GOT3 (cell line): ENCODE measurements around the gene CYP4F22.

Experiments used
- DNase-seq: peaks from one replicate; lab custom pipeline; 2025; ENCODE audit warnings: mixed read lengths; lab: John Stamatoyannopoulos, UW

The CYP4F22 gene

DNA sequence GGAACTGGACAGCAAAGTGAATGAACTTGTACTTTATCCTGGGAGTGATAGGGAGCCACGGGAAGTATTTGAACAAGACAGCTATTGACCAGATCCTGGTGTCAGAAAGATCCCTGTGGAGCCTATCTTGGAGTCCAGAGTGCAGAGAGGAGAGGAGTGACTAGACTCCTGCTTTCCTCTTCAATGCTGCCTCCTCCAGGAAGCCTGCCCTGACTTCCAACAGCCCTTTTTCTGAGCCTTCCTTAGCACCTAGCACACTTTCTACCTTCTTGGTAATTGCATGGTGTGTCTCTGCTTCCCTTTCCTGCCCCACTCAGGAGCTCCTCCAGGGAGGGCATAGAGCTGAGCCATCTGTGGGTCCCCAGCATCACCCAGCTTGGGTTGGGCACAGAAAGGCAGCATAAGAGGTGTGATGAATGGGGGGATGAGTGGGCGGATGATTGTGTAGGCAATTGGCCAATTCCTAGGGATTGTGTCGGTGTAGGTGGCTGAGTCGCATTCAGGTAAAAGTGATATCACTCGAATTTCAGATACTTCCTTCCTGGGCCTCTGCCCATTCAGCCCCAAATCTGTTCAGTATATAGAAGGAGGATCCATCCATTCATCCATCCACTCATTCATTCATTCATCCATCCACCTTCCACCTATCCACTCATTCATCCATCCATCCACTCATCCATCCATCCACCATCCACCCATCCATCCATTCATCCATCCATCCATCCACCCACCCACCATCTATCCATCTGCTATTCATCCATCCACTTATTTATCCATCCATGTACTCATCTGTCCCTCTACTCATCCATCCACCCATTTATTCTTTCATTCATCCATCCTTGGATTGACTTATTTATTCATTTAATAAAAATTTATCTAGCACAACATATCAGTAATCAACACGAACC is 26.9 kb downstream of the CYP4F22 start:
- no peak for DNase-seq

DNA sequence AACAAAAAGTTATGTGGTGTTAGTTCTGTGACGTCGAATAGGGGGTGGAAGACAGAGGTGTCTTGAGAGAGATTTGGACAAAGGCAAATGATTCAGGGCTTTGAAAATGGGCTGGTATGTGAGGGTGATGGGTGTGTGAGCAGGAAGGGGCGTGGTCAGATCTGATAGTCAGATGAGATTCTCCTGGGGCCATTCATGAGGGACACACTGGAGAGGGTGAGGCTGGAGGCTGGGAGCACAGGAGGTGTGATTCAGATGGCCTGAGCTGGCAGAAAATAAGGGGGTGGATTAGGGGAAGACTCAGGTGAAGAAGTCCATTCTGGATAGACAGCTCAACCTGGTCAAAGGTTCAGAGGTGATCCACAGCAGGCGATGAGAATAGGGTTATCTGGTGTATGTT is 28.0 kb downstream of the CYP4F22 start:
- no peak for DNase-seq

DNA sequence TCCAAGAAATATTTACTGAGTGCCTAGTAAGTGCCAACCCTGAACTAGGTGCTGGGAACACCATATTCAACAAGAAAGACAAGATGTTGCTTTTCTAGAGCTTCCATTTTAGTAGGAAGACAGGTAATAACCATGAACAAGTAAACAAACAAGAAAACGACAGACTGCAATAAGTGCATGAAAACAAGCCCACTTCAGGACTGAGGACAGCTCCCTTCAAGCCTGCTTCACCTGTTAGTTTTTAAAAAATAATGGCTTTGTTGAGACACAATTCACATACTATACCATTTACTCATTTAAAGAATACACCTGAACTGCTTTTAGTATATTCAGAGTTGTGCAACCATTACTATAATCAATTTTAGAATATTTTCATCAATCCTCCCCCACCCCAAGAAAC is 30.4 kb downstream of the CYP4F22 start:
- no peak for DNase-seq

DNA sequence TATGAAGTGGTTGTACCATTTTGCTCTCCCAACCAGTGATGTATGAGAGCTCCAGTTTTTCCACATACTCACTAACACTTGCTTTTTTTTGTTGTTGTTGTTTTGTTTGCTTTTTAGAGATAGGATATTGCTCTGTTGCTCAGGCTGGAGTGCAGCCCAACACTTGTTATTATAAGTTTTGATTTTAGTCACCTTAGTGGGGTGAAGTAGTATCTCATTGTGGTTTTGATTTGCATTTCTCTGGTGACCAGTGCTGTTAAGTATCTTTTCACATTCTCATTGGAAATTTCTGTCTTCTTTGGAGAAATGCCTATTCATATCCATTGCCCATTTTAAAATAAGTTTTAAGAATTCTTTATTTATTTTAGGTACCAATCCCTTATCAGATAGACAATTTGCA is 31.3 kb downstream of the CYP4F22 start:
- DNase-seq: no peak

DNA sequence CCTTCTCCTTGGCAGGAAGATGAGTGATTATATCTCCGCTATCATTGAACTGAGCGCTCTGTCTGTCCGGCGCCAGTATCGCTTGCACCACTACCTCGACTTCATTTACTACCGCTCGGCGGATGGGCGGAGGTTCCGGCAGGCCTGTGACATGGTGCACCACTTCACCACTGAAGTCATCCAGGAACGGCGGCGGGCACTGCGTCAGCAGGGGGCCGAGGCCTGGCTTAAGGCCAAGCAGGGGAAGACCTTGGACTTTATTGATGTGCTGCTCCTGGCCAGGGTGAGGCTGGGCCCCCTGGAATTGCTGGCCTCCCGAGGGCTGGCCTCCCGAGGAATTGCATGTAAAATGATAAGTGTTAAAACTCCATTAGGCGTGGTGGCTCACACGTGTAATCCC is 32.1 kb downstream of the CYP4F22 start:
- no peak for DNase-seq

DNA sequence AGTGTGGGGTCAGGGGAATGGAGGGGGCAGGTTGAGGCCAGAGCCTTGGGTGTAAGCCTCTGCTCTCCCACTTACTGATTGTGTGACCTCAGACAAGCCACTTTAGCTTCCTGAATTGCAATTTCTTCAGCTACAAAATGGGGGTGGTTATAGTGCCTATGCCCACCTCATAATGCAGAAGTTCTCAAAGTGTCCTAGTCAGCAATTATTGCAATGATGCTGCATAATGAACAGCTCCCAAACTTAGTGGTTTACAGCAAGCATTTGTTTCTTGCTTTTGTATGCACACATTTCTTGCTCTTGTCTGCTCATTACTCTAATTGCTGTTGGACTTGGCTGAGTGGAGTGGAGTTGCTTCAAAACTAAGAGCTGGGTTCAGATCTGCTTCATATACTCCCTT is 36.0 kb downstream of the CYP4F22 start:
- no peak for DNase-seq

DNA sequence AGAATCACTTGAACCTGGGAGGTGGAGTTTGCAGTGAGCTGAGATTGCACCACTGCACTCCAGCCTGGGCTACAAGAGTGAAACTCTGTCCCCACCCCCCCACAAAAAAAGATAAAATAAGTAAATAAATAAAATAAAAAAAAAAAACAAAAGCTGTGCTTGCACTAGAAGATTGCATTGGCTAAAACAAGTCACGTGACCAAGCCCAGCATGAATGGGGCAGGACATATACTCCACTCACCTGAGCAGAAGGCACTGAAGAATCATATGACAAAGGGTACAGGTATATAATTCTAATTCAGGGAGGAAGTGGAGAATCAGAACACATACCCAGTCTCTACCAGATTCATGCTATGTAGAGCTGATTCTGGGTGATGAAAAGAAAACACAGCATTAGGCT is 36.6 kb downstream of the CYP4F22 start:
- DNase-seq: no peak

DNA sequence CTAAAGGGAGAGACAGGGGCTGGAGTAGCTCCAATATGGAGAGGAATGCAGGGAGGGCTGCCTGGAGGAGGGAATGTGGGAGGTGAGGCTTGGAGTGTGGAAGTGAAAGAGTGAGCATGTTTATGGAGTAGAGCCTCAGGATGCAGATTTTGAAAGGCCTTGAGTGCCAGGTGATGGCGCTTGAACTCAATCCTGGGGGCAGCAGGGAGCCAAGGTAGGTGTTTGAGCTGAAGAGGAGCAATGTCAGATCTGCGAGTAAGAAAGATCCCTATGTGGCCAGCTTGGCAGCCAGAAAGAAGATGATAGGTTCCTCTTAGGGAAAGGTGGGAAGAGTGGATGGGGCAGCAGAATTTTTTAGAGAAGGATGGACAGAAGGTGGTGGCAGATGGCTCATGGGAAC is 40.3 kb downstream of the CYP4F22 start:
- no peak for DNase-seq

DNA sequence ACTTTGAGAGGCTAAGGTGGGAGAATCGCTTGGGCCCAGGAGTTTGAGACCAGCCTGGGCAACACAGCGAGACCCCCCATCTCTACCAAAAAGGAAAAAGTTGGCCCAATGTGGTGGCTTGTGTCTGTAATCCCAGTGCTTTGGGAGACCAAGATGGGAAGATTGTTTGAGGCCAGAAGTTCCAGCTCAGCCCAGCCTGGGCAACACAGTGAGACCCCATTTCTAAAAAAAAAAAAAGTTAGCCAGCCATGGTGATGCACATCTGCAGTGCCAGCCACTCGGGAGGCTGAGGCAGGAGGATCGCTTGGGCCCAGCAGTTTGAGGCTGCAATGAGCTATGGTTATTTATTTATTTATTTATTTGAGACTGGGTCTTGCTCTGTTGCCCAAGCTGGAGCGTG is 41.3 kb downstream of the CYP4F22 start:
- DNase-seq: no peak

DNA sequence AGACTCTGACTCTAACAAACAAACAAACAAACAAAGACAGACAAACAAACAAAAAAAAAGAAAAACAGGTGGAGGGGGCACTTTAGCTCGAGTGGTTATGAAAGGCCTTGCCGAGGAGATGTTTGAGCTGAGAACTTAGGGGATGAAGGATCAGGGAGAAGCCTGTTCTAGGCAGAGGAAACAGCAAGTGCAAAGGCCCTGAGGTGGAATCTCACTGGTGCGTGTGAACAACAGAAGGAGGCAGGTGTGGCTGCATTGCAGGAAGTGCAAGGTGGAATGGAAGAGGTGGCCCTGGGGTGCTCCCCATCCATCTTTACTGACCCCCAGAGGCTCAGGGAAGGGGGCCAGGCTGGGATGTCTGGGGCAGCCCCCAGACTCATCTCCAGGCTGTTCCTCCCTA is 41.9 kb downstream of the CYP4F22 start:
- DNase-seq: no peak

DNA sequence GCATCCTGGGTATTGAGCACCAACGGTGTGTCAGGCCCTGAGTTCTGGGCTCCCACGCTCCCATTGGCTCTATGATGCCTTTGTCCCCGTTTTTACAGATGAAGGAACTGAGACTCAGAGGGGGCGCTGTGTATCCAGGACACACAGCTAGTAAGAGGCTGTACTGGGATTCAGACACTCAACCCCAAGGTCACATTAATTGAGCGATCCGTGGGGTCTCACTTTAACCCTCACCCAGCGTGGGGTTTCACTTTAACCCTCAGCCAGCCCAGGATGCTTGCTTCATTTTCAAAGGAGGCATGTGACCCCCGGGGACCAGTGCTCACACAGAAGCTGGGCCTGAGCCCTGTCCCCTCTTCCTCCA is 42.6 kb downstream of the CYP4F22 start:
- DNase-seq: no peak

DNA sequence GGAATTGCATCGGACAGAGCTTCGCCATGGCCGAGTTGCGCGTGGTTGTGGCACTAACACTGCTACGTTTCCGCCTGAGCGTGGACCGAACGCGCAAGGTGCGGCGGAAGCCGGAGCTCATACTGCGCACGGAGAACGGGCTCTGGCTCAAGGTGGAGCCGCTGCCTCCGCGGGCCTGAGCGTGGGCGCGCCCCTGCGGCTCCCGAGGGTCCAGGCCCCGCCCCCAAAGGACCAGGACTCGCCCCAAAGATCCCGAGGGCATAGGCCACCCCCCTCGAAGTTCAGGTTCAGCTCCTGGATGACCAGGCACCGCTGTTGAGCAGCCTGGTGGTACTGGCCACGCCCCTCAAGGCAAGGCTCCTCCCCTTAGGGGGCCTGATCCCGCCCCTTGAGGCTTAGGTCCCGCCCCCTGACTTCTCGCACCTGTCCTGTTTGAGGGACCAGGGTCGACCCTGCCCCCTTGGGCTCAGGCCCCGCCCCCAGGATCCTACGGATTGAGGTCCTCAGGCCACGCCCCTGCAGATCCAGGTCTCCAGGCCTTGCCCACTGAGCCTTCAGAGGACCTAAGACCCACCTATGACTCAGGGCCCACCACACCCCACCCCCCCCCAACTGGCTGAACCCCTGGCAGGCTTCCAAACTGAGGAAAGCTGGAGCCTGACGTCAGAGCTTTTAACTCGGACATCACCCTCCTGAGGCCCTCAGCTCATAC is 43.1 kb downstream of the CYP4F22 start:
- DNase-seq: no peak

DNA sequence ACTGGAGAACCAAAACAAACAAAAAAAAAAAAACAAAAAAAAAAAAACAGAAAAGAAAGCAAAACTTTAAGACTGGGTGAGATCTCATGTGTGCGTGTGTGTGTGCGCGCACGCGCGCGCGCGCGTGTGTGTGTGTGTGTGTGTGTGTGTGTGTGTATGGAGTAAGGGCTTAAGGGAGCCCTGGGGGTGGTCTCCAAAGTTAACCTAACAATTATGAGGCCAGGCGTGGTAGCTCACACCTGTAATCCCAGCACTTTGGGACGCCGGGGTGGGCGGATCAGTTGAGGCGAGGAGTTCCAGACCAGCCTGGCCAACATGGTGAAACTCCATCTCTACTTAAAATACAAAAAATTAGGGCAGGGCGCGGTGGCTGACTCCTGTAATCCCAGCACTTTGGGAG is 46.7 kb downstream of the CYP4F22 start:
- DNase-seq: no peak

DNA sequence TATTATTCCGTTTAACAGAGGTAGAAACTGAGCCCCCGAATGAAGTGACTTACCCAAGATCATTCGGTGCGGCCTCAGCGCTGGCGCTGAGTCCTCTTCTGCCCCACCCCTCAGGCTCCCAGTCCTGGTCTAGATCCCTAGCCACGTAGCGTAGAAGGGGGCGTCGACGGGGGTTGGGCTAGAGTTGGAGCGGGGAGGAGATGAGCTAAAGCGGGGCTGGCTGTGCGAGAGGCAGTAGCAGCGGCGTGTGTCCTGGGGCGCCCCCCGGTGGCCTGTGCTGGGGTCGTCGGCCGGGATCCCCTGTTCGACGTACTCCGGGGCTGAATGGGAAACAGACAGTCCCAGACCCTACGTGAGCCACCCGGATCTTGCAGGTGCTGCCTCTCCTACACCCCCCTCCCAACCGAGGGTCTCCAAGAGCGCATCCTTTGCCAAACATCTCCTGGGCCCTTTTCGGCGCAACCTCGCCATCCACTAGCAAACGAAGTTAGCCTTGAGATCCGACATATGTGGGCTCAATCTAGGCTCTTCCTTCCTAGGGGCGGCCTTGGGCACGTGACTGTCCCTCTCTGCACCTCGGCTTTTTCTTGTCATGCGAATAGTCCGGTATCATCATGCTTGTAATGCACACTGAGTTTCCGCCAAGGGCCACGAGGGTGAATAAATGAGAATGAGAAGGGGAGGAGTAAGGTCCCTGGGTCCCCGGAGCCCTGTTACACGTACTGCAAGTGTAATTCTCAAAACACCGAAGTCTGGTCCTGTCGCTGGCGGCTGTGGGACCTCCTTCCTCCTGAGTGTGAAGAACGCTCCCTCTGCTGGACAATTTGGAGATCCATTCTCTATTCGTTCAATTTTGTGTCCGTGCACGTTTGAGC is 47.7 kb downstream of the CYP4F22 start:
- peak; percentile 50 for DNase-seq

DNA sequence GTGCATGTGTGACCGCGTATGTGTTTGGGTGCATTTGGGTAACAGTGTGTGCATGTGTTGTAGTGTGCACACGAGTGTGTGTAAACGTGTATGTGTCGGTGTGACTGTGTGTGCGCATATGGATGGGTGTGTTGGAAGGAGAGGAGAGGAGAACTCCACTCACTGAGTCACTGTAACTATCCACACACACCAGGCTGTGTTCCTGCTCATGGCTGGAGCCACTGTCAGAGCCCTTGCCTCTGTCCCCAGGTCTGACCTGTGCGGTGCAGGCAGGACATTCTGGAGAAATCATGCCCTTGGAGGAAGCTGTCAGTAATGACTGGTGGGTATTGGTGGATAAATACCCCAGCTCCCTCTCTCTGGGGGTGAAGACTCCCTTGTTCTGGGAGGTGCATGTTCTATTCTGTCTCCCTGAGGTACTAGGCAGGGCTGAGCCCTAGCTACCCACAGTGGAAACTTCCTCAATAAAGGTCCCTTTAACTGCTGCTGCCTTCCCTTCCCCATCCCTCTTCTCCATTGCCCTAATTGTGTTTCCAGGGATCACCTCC is 48.4 kb downstream of the CYP4F22 start:
- no peak for DNase-seq

DNA sequence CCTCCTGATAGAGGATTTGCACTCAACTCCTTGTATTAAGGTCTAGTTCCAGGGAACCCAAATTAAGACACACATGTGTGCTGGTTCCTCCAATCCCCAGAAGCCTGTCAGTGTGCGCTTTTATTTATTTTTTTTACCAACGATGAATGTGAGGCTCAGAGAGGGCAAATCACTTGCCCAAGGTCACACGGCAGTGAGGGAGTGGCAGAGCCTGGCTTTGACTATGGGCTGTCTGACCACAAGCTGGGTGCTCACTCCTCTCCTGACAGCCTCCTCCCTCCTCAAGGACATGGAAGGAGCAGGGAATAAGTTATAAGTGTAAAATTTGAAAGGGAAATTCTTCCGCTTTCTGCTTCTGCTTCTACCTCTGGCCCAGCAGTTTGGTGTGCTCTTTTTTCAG is 48.9 kb downstream of the CYP4F22 start:
- no peak for DNase-seq

DNA sequence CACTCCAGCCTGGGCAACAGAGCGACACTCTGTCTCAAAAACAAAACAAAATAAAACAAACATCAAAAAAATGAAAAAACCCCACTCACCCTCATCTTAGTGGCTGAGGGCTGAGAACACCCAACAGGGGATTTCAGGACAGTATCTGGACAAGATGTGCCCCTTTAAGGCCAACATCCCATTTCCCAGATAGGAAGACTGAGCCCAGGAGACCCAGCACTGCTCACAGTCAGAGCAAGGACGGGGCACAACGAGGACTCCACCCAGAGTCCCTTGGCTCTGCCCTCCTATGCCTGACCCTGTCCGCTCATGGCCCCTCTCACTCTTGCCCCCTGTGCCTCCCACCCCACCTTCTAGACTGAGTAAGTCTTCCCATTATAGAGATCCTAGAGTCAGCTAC is 53.8 kb downstream of the CYP4F22 start:
- no peak for DNase-seq

DNA sequence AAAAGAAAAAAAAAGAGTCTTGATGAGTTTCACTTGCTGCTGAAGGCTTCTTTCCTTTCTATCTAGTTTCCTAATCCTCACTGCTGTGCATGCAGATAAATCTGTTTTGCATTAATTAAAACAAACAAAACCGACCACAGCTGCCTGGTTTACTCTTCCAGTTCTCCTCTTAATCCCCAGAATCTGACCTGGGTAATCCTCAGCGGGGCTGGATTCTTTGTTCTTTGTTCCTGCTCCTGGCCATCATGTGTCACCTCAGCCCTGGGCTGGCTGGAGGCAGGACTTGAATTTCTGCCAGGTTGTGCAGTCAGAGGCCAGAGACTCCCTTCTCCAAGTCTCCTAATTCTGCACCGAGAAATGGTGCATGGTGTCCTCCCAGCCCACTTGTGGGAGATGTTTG is 54.5 kb downstream of the CYP4F22 start:
- DNase-seq: no peak

DNA sequence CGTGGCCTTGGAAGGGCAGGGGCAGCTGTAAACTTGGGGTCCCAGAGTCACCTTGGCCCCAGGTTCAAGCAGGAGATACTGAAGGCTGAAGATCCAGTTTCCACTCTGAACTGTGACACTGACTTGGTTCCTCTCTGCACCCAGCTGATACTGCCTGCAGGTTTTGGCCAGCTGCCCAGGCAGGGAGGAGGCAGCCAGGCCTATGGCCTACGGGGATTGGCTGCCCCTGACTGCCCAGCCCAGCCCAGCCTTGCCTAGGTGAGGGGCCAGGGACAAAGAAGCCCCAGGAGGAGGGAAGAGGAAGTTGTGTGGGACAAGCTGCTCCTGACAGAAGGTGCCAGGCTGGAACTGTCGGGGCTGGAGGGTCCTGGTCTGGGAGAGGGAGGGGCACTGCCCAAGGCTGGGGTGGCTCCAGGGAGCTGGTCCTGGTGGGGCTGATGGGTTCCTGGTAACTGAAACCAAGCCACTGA is 55.0 kb downstream of the CYP4F22 start:
- DNase-seq: no peak

DNA sequence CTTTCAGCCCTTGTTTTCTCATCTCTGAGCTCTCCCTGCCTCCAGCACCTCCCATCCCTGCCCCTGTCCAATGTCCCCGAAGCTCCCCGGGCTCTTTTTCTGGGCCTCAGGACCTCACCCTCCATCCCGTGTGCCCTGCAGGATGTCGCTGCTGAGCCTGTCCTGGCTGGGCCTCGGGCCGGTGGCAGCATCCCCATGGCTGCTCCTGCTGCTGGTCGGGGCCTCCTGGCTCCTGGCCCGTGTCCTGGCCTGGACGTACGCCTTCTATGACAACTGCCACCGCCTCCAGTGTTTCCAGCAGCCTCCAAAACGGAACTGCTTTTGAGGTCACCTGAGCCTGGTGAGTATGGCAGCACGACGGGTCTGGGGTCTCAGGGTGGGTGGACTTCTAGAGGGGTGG is 55.6 kb downstream of the CYP4F22 start:
- DNase-seq: no peak

DNA sequence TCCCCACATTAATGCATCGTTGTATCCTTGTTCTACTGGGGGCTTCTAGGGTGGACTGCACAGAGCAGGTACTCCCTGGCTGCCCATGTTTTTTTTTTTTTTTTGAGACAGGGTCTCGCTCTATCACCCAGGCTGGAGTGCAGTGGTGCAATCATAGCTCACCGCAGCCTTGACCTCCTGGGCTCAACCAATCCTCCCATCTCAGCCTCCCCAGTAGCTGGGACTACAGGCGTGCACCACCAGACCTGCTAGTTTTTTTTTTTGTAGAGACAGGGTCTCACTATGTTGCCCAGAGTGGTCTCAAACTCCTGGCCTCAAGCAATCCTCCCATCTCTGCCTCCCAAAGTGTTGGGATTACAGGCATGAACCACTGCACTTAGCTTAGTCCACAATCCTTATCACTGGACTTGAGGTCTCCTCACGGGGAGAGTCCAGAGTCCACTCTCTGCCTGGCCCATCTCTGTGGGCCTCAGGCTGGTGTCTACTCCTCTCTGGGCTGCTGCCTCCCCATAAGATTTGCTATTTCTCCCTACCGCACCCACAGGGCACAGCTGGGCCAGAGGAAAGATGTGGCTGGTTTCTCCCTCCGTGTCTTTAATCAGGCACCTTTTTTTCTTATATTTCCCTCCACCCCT is 56.3 kb downstream of the CYP4F22 start:
- DNase-seq: no peak

DNA sequence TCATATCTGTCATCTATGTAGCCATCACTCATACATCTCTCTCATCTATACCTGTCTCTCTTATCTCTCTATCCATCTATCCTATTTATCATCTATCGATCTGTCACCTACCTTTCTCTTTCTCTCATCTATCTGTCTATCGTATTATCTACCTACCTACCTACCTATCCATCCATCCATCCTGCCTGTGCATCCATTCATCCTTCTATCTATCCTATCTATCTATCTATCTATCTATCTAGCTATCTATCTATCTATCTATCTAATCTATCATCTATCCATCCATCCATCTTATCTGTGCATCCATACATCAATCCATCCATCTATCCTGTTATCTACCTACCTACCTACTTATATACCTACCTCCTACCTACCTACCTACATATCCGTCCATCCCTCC is 62.1 kb downstream of the CYP4F22 start:
- DNase-seq: no peak
